Loucy (cell line): ENCODE results near the gene METRNL.
"Not testable (repeated sequence)": the region's sequence is repeated elsewhere in the genome, so short reads cannot be mapped to it uniquely, and the experiment has no call there.

Experiments used
- H2AFZ ChIP-seq: fragments of 200-600 bp; sonication (generic); 2 replicates; pipeline ENCODE4 v1.6.0; 2016; ENCODE audit warnings: antibody characterized with exemption, mild to moderate bottlenecking, low read length, moderate library complexity
- H3F3A ChIP-seq: fragments of 200-600 bp; 2 replicates; pipeline ENCODE4 v1.6.0; 2016; ENCODE audit warnings: antibody characterized with exemption, low read depth, mild to moderate bottlenecking
- H3K27me3 ChIP-seq: fragments of 200-600 bp; sonication (generic); 2 replicates; pipeline ENCODE4 v1.6.1; 2014; ENCODE audit warnings: low read length, mild to moderate bottlenecking; ENCODE audit not compliant: insufficient read depth, poor library complexity, severe bottlenecking
- H3K36me3 ChIP-seq: fragments of 200-600 bp; sonication (generic); 2 replicates; pipeline ENCODE4 v1.6.1; 2016; ENCODE audit warnings: low read length; ENCODE audit not compliant: insufficient read depth
- H3K4me1 ChIP-seq: fragments of 200-600 bp; sonication (generic); 2 replicates; pipeline ENCODE4 v1.5.1; 2014; ENCODE audit warnings: low read length, mild to moderate bottlenecking; ENCODE audit not compliant: insufficient read depth, poor library complexity, severe bottlenecking
- H3K4me2 ChIP-seq: fragments of 200-600 bp; sonication (generic); 2 replicates; pipeline ENCODE4 v1.6.0; 2014; ENCODE audit warnings: antibody characterized with exemption, low read length, low read depth, mild to moderate bottlenecking; ENCODE audit not compliant: poor library complexity, severe bottlenecking
- H3K4me3 ChIP-seq: fragments of 200-600 bp; sonication (generic); 2 replicates; pipeline ENCODE4 v1.5.1; 2014; ENCODE audit warnings: low read length, mild to moderate bottlenecking, mixed read lengths; ENCODE audit not compliant: poor library complexity, severe bottlenecking
- H3K79me2 ChIP-seq: fragments of 200-600 bp; sonication (generic); 2 replicates; pipeline ENCODE4 v1.6.1; 2014; ENCODE audit warnings: low read length; ENCODE audit not compliant: insufficient read depth
- H3K9ac ChIP-seq: fragments of 200-600 bp; sonication (generic); 2 replicates; pipeline ENCODE4 v1.6.0; 2014; ENCODE audit warnings: mild to moderate bottlenecking, low read depth, low read length, moderate library complexity; ENCODE audit not compliant: poor library complexity, severe bottlenecking
- H3K9me2 ChIP-seq: fragments of 200-600 bp; sonication (generic); replicated peaks from 2 replicates; pipeline ENCODE4 v1.6.1; 2016; ENCODE audit warnings: low read depth, low read length, mixed read lengths
- H3K9me3 ChIP-seq: fragments of 200-600 bp; sonication (generic); 2 replicates; pipeline ENCODE4 v1.6.1; 2014; ENCODE audit warnings: mild to moderate bottlenecking, antibody characterized with exemption, low read length, low read depth; ENCODE audit not compliant: insufficient read depth
- H4K20me1 ChIP-seq: fragments of 200-600 bp; sonication (generic); 2 replicates; pipeline ENCODE4 v1.6.0; 2014; ENCODE audit warnings: antibody characterized with exemption, low read length, mild to moderate bottlenecking; ENCODE audit not compliant: insufficient read depth, poor library complexity, severe bottlenecking
- CTCF ChIP-seq: fragments of 200-600 bp; sonication (generic); conservative IDR thresholded peaks from 2 replicates; pipeline ENCODE4 v1.5.1; 2014; ENCODE audit warnings: mild to moderate bottlenecking, antibody characterized with exemption, low read length
- EZH2phosphoT487 ChIP-seq: fragments of 200-600 bp; IDR thresholded peaks from 2 replicates; pipeline ENCODE4 v1.6.1; 2018; ENCODE audit warnings: antibody characterized with exemption, mild to moderate bottlenecking, moderate library complexity, borderline replicate concordance

METRNL gene

DNA sequence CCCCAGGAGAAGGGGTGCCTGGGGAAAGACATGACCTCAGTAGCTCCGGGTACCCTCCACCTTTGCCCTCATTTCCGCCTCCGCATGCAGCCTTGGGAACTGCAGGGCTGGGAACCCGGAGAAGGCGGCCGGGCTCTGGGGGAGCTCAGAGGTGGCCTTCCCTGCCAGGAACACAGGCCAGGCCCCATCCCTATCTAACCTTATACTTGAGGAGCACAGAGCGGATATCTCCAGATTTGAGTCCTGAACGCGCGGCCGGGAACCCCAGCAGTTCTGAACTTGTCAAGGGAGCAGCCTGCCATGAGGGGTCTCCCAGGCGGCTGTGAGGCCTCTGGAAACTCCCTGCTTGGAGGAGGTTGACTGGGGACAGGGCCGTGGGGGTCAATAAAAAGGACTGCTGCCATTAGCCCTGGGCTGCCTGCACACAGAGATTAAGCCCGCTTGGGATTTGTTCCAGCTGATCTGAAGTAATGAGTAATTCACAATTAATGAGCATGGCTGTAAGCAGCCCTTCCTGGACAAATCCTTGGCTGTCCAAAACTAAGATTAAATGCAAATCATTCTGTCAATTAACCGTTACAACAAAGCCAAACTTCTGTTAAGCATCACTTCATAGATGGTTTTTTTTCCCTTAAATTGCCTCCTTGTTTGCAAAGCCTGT lies 26.3 kb upstream of the METRNL start:
- no peak overlapping the region for H2AFZ ChIP-seq
- TF ChIP-seq CTCF (no peak), EZH2phosphoT487 (no peak)
- H3K9ac ChIP-seq: peak overlapping the region; percentile 29
- H3K36me3 ChIP-seq: no peaks in the 10 kb centered on the region
- no peaks in the 10 kb centered on the region for H4K20me1 ChIP-seq
- no peaks in the 10 kb centered on the region for H3K9me3 ChIP-seq
- no peak overlapping the region for H3K4me2 ChIP-seq
- no peaks in the 10 kb centered on the region for H3K9me2 ChIP-seq
- H3K27me3 ChIP-seq: no peaks in the 10 kb centered on the region
- H3K4me1 ChIP-seq: peaks cover 51% of the 10 kb centered on the region
- H3K79me2 ChIP-seq: peaks cover 5% of the 10 kb centered on the region; the same call in 1 of the 2 replicates
- H3K4me3 ChIP-seq: no peak overlapping the region
- peaks cover 8% of the 10 kb centered on the region for H3F3A ChIP-seq

- Histone ChIP-seq H3K9me3 (no peaks in the 10 kb centered on the region), H3K4me1 (peaks cover 45% of the 10 kb centered on the region), H2AFZ (peak overlapping the region; percentile 24; the same call in 1 of the 2 replicates), H3K9me2 (no peaks in the 10 kb centered on the region), H3K4me2 (peak overlapping the region; percentile 35), H3K9ac (peak overlapping the region; percentile 29), H3K4me3 (no peak overlapping the region), H4K20me1 (no peaks in the 10 kb centered on the region), H3K36me3 (no peaks in the 10 kb centered on the region), H3K27me3 (no peaks in the 10 kb centered on the region), H3F3A (peaks cover 5% of the 10 kb centered on the region), H3K79me2 (peaks cover 5% of the 10 kb centered on the region; the same call in 1 of the 2 replicates)
- TF ChIP-seq EZH2phosphoT487: no peak
Measured at GRCh38 chr17:83053739-83054451, 25.5 kb upstream of the METRNL start.

DNA sequence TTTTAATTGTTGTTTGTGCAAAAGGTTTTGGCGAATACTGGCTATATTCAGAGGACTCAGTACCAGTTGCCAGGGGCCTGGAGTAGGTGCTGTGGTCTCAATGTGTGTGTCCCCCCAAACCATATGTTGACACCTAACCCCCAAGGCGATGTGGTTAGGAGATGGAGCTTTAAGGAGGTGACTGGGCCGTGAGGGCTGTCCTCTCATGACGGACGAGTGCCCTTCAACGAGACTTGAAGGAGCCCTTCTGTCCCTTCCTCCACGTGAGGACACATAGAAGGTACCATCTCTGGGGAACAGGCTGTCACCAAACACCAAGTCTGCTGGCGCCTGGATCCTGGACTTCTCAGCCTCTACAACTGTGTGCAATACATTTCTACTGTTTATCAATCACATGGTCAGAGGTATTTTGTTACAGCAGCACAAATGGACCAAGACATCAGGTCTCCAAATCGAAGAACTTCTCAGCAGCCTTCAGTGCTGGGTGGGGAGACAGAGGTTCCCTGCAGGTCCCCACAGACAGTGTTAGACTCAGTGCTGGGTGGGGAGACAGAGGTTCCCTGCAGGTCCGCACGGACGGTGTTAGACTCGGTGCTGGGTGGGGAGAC lies 24.8 kb upstream of the METRNL start:
- Histone ChIP-seq H3K79me2 (peaks cover 5% of the 10 kb centered on the region; the same call in 1 of the 2 replicates), H2AFZ (no peak overlapping the region), H3K9ac (no peak overlapping the region), H3K4me1 (peaks cover 38% of the 10 kb centered on the region), H3F3A (peaks cover 3% of the 10 kb centered on the region), H3K27me3 (no peaks in the 10 kb centered on the region), H3K36me3 (no peaks in the 10 kb centered on the region), H3K9me3 (no peaks in the 10 kb centered on the region), H3K4me2 (no peak overlapping the region), H3K4me3 (no peak overlapping the region), H3K9me2 (no peaks in the 10 kb centered on the region), H4K20me1 (no peaks in the 10 kb centered on the region)
- TF ChIP-seq EZH2phosphoT487: no peak
- no peak for TF ChIP-seq CTCF

GRCh38 chr17:83055176-83055575 lies 24.2 kb upstream of the METRNL start:
- not testable (repeated sequence) for H3K4me2 ChIP-seq, H3K4me3 ChIP-seq, H3F3A ChIP-seq, H3K27me3 ChIP-seq, H2AFZ ChIP-seq, H4K20me1 ChIP-seq, H3K9ac ChIP-seq, H3K79me2 ChIP-seq, H3K9me3 ChIP-seq, H3K9me2 ChIP-seq, H3K36me3 ChIP-seq
- H3K4me1 ChIP-seq: peaks cover 35% of the 10 kb centered on the region
